CD4-positive, alpha-beta T cell (primary cell): ENCODE measurements around the gene SPATA21. TPM values are rescaled to one million over a fixed set of nuclear protein-coding genes. Genes with fewer than 3 reads are reported as not detected.

Experiments used
- ATAC-seq: fragments of 200-7000 bp; cut with Tn5 transposase; one replicate; pipeline ENCODE4 v1.10.0; 2022; ENCODE audit warnings: mild to moderate bottlenecking; ENCODE audit not compliant: poor library complexity
- CTCF ChIA-PET: fragments of 350-600 bp; sonication (Branson Sonifier 250); formaldehyde crosslinking; loops from one replicate; lab custom pipeline; 2021; ENCODE audit warnings: antibody characterized with exemption, inconsistent platforms; lab: Charles Lee
- POLR2A ChIA-PET: fragments of 350-600 bp; sonication (Branson Sonifier 250); formaldehyde crosslinking; loops from one replicate; lab custom pipeline; 2021; ENCODE audit warnings: antibody characterized with exemption, inconsistent platforms; lab: Charles Lee
- DNase-seq, 14 experiments: peaks; one replicate each; pipeline ENCODE4 v3.0.0-alpha.2; 2013 to 2020; ENCODE audit warnings: mixed read lengths in 2 of 14
- H3K27ac ChIP-seq, 2 donors: one replicate each; pipeline versions ENCODE4 v1.5.1 to v1.7.0; 2013; ENCODE audit warnings: low read length in 2 of 2, low read depth in 1 of 2, mild to moderate bottlenecking in 1 of 2
- H3K27me3 ChIP-seq, 2 experiments: 1 replicate in 1 of 2; 2 replicates in 1 of 2; pipeline versions ENCODE4 v1.6.1 to v1.7.0; 2013; ENCODE audit warnings: low read length in 2 of 2, control low read depth in 1 of 2, mild to moderate bottlenecking in 1 of 2, moderate library complexity in 1 of 2; ENCODE audit not compliant: insufficient read depth in 2 of 2, control insufficient read depth in 1 of 2
- H3K36me3 ChIP-seq: one replicate; pipeline ENCODE4 v1.6.1; 2013; ENCODE audit warnings: low read length, control low read depth; ENCODE audit not compliant: insufficient read depth
- H3K4me1 ChIP-seq: one replicate; pipeline ENCODE4 v1.6.1; 2013; ENCODE audit warnings: low read length, control low read depth; ENCODE audit not compliant: insufficient read depth
- H3K4me3 ChIP-seq: one replicate; pipeline ENCODE4 v1.5.1; 2013; ENCODE audit warnings: mild to moderate bottlenecking, low read length, moderate library complexity
- H3K9me3 ChIP-seq, 2 experiments: 1 replicate in 1 of 2; 2 replicates in 1 of 2; pipeline versions ENCODE4 v1.6.1 to v1.7.0; 2013; ENCODE audit warnings: low read length in 2 of 2, mild to moderate bottlenecking in 2 of 2, control low read depth in 1 of 2, moderate library complexity in 1 of 2; ENCODE audit not compliant: control insufficient read depth in 1 of 2, insufficient read depth in 1 of 2
- H3K27ac Mint-ChIP-seq: one replicate; pipeline ENCODE4 v1.8.0; 2020; ENCODE audit warnings: mixed read lengths
- H3K27me3 Mint-ChIP-seq: one replicate; pipeline ENCODE4 v1.8.0; 2021; ENCODE audit warnings: mixed read lengths
- H3K36me3 Mint-ChIP-seq: one replicate; pipeline ENCODE4 v1.8.0; 2021; ENCODE audit warnings: low read depth, mixed read lengths
- H3K4me1 Mint-ChIP-seq: one replicate; pipeline ENCODE4 v1.8.0; 2021; ENCODE audit warnings: low read depth, mixed read lengths
- H3K4me3 Mint-ChIP-seq: one replicate; pipeline ENCODE4 v1.8.0; 2020; ENCODE audit warnings: mild to moderate bottlenecking, mixed read lengths
- H3K9me3 Mint-ChIP-seq: one replicate; pipeline ENCODE4 v1.8.0; 2020; ENCODE audit warnings: mixed read lengths
- intact Hi-C, 2 experiments: fragments of 100-400 bp; cut with DNase I in 1 of 2; cut with micrococcal nuclease in 1 of 2; formaldehyde crosslinking; loops; one replicate each; pipeline versions ENCODE4 v1.15.1 to v1.9.0; 2023 to 2025; cut with DNase I, micrococcal nuclease
- total RNA-seq, 174 experiments: library from RNA in 2 of 174; stranded (reverse) in 2 of 174; gene quantifications; one replicate each; pipeline ENCODE4 v1.2.3 and lab custom pipeline; 2021 to 2026
- TF ChIP-seq, protein P1 (sequence below): fragments of 200-600 bp; IDR thresholded peaks from one replicate; pipeline ENCODE4 v1.8.0; 2022; ENCODE audit warnings: antibody characterized with exemption, mild to moderate bottlenecking

Gene SPATA21
- total RNA-seq, 2 experiments from 2014 or later, result not detected

DNA sequence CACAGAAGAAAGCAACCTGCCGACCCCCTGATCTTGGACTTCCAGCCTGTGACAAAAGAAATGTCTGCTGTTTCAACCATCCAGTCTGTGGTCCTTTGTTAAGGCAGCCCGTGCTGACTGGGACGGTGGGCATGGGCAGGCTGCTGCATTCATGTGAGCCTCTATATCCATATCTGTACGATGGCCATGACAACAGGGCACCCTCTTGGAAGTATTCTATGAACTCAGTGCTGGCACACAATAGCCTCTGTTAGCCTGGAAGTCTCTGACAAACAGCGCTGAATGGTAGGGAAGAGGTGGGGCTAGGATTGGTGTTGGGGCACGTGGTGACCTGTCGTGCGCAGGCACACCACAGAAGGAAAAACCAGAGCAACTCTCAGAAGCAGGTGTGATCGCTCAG, 30.4 kb downstream of the SPATA21 start:
- intact Hi-C loops, result no loop called here
- POLR2A ChIA-PET, result no interaction called here
- H3K27ac Mint-ChIP-seq, result no peak overlapping the region

DNA sequence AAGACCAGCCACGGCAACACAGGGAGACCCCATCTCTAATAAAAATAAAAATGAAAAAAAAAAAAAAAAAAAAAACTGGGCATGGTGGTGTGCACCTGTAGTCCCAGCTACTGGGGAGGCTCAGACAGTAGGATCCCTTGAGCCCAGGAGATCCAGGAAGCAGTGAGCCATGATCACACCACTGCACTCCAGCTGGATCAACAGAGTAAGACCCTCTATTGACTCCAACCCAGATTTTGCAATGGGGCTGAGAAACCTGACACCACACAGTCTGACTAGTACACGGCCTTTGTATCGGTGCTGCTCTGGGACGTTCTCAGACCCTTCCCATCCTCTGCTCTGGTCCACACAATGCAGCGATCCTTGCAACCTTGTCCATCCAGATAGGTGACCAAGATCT, 31.8 kb downstream of the SPATA21 start:
- ATAC-seq (no peak), DNase-seq (no peak)
- H3K36me3 ChIP-seq, result no peaks in the 10 kb centered on the region
- H3K27me3 ChIP-seq, result no peaks in the 10 kb centered on the region
- no peak overlapping the region for H3K27ac ChIP-seq
- H3K27me3 Mint-ChIP-seq, result no peaks in the 10 kb centered on the region
- CTCF ChIA-PET, result interaction anchor here (0.5 kb wide), 1 partner anchor 310 kb away, joined by 4 read pairs; no protein-coding TSS in a partner anchor
- H3K4me3 Mint-ChIP-seq, result no peak overlapping the region
- H3K9me3 ChIP-seq, result no peaks in the 10 kb centered on the region
- H3K36me3 Mint-ChIP-seq, result no peaks in the 10 kb centered on the region
- H3K4me3 ChIP-seq, result no peak overlapping the region
- no peak overlapping the region for H3K27ac Mint-ChIP-seq
- no peaks in the 10 kb centered on the region for H3K4me1 Mint-ChIP-seq
- TF ChIP-seq, protein P1, sequence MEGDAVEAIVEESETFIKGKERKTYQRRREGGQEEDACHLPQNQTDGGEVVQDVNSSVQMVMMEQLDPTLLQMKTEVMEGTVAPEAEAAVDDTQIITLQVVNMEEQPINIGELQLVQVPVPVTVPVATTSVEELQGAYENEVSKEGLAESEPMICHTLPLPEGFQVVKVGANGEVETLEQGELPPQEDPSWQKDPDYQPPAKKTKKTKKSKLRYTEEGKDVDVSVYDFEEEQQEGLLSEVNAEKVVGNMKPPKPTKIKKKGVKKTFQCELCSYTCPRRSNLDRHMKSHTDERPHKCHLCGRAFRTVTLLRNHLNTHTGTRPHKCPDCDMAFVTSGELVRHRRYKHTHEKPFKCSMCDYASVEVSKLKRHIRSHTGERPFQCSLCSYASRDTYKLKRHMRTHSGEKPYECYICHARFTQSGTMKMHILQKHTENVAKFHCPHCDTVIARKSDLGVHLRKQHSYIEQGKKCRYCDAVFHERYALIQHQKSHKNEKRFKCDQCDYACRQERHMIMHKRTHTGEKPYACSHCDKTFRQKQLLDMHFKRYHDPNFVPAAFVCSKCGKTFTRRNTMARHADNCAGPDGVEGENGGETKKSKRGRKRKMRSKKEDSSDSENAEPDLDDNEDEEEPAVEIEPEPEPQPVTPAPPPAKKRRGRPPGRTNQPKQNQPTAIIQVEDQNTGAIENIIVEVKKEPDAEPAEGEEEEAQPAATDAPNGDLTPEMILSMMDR, result no peak
- intact Hi-C loops, result no loop called here
- no peaks in the 10 kb centered on the region for H3K9me3 Mint-ChIP-seq
- POLR2A ChIA-PET, result interaction anchor here (0.6 kb wide), 1 partner anchor 42 kb away, joined by 4 read pairs; no protein-coding TSS in a partner anchor
- H3K4me1 ChIP-seq, result no peaks in the 10 kb centered on the region

More for the DNA sequence above, 30.4 kb downstream of the SPATA21 start:
- no peaks in the 10 kb centered on the region for H3K36me3 Mint-ChIP-seq
- Histone ChIP-seq H3K4me1 (no peaks in the 10 kb centered on the region), H3K4me3 (no peak overlapping the region), H3K9me3 (no peaks in the 10 kb centered on the region), H3K27ac (no peak overlapping the region), H3K27me3 (no peaks in the 10 kb centered on the region), H3K36me3 (no peaks in the 10 kb centered on the region)
- no peaks in the 10 kb centered on the region for H3K4me1 Mint-ChIP-seq
- CTCF ChIA-PET, result no interaction called here
- no peak overlapping the region for H3K4me3 Mint-ChIP-seq
- H3K27me3 Mint-ChIP-seq, result no peaks in the 10 kb centered on the region
- DNase-seq (no peak), ATAC-seq (no peak)
- H3K9me3 Mint-ChIP-seq, result no peaks in the 10 kb centered on the region
- TF ChIP-seq, protein P1, result no peak

DNA sequence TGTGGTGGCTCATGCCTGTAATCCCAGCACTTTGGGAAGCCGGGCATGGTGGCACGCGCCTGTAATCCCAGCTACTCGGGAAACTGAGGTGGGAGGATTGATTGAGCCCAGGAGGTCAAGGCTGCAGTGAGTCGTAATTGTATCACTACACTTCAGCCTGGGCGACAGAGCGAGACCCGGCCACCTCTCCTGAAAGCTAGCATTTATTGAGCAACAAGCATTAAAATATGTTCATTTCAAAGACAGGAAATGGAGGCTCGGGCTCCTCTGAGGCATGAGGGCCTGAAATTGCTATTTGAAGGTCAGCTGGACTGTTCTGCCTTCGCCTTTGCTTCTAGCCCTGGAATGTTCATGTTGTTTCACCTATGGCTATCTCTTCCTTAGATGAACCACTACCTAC, 34.5 kb downstream of the SPATA21 start:
- DNase-seq (no peak), ATAC-seq (no peak)
- POLR2A ChIA-PET, result no interaction called here
- Mint-ChIP-seq H3K4me3 (no peak overlapping the region), H3K9me3 (no peaks in the 10 kb centered on the region), H3K4me1 (no peaks in the 10 kb centered on the region), H3K27me3 (no peaks in the 10 kb centered on the region), H3K36me3 (peaks cover 18% of the 10 kb centered on the region), H3K27ac (no peak overlapping the region)
- Histone ChIP-seq H3K36me3 (peaks cover 7% of the 10 kb centered on the region), H3K27me3 (no peaks in the 10 kb centered on the region), H3K4me1 (no peaks in the 10 kb centered on the region), H3K27ac (no peak overlapping the region), H3K4me3 (no peak overlapping the region), H3K9me3 (no peaks in the 10 kb centered on the region)
- TF ChIP-seq, protein P1, result no peak
- CTCF ChIA-PET, result no interaction called here
- intact Hi-C loops, result no loop called here
